GM18951 (cell line): ENCODE data around the gene TMEM131L.
A peak's percentile ranks its signal among the peaks of the same experiment; 100 is the strongest.
"Not testable (repeated sequence)": the region's sequence is repeated elsewhere in the genome, so short reads cannot be mapped to it uniquely, and the experiment has no call there.

Source experiments
- POLR2A ChIP-seq: IDR thresholded peaks from 4 replicates; pipeline ENCODE4 v1.6.1; 2011; ENCODE audit warnings: mild to moderate bottlenecking; ENCODE audit not compliant: insufficient read length, insufficient read depth; ENCODE audit errors: extremely low read depth
- in situ Hi-C: fragments of 300-500 bp; cut with MboI; formaldehyde crosslinking; loops from one replicate; pipeline ENCODE4 v1.12.0; 2022; ENCODE audit warnings: low sequenced_read_pairs, mixed read lengths, inconsistent platforms; ENCODE audit not compliant: unreplicated experiment

TMEM131L gene, protein sequence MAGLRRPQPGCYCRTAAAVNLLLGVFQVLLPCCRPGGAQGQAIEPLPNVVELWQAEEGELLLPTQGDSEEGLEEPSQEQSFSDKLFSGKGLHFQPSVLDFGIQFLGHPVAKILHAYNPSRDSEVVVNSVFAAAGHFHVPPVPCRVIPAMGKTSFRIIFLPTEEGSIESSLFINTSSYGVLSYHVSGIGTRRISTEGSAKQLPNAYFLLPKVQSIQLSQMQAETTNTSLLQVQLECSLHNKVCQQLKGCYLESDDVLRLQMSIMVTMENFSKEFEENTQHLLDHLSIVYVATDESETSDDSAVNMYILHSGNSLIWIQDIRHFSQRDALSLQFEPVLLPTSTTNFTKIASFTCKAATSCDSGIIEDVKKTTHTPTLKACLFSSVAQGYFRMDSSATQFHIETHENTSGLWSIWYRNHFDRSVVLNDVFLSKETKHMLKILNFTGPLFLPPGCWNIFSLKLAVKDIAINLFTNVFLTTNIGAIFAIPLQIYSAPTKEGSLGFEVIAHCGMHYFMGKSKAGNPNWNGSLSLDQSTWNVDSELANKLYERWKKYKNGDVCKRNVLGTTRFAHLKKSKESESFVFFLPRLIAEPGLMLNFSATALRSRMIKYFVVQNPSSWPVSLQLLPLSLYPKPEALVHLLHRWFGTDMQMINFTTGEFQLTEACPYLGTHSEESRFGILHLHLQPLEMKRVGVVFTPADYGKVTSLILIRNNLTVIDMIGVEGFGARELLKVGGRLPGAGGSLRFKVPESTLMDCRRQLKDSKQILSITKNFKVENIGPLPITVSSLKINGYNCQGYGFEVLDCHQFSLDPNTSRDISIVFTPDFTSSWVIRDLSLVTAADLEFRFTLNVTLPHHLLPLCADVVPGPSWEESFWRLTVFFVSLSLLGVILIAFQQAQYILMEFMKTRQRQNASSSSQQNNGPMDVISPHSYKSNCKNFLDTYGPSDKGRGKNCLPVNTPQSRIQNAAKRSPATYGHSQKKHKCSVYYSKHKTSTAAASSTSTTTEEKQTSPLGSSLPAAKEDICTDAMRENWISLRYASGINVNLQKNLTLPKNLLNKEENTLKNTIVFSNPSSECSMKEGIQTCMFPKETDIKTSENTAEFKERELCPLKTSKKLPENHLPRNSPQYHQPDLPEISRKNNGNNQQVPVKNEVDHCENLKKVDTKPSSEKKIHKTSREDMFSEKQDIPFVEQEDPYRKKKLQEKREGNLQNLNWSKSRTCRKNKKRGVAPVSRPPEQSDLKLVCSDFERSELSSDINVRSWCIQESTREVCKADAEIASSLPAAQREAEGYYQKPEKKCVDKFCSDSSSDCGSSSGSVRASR (N-terminal part only)

DNA sequence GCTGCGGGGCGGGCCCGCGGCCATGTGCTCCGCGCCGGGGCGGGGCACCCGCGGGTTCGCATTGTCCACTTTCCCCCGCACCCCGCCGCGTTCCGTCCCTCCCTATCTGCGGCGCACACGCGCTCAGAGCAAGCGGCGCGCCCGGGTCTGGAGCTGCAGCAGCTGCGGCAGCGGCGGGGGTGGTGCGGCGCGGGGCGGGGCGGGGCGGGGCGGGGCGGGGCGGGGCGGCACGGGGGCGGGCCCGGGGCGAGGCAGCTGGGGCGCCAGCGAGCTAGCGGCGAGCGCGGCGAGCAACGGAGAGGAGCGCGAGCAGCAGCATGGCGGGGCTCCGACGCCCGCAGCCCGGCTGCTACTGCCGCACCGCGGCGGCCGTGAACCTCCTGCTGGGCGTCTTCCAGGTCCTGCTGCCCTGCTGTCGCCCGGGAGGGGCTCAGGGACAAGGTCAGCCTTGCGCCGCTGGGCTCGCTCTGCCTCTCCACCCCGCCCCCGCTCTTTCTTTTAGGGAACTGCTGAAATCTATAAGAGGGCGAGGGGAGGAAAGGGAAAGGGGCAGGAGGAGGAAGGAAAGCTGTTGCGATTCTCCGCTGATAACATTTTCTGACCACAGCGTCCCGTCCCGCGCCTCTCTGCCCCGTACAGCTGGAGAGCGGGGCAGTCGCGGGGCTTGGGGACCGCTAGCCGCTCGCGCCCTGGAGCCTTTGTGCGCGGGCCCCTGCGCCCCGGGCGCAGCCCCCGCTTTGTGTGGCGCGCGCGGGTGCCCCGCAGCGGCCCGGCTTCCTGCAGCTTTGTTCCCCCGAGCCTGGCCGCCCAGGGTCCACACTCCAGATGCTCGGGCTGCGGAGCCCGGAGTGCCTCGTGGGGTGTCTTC, at the start of gene TMEM131L:
TMEM131L (plus strand) TSS at position 280 of the 868 bp plus-strand sequence; CDS start at position 318, 38 bp downstream.
- peak; percentile 78 for TF ChIP-seq POLR2A
- in situ Hi-C loops, result loop anchor here (10.0 kb wide), 1 partner anchor 108 kb away; no protein-coding TSS in a partner anchor

DNA sequence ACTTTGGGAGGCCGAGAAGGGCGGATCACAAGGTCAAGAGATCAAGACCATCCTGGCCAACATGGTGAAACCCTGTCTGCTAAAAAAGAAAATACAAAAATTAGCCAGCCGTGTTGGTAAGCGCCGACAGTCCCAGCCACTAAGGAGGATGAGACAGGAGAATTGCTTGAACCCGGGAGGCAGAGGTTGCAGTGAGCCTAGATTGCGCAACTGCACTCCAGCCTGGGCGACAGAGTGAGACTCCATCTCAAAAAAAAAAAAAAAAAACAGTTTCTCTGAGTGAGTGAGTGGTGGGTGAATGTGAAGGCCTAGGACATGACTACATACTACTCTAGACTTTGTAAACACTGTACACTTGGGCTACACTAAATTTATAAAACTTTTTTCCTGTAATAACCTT, 49.7 kb upstream of the TMEM131L start:
- in situ Hi-C loops, result not testable (repeated sequence)

DNA sequence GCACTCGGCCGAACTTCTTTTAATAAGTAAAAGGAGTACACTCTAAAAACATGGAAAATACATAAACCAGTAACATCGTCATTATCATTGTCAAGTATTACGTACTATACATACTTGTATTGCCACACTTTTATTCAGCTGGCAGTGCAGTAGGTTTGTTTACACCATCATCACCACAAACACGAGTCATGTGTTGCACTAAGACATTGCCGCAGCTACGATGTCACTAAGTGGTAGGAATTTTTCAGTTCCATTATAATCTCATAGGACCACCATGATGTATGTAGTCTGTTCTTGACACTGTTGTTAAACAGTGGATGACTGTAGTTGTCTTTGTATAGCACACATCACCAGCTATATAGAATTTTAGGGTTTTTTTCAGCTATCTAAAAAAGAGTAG, 48.0 kb upstream of the TMEM131L start:
- TF ChIP-seq POLR2A, result no peak
- in situ Hi-C loops, result no loop called here

DNA sequence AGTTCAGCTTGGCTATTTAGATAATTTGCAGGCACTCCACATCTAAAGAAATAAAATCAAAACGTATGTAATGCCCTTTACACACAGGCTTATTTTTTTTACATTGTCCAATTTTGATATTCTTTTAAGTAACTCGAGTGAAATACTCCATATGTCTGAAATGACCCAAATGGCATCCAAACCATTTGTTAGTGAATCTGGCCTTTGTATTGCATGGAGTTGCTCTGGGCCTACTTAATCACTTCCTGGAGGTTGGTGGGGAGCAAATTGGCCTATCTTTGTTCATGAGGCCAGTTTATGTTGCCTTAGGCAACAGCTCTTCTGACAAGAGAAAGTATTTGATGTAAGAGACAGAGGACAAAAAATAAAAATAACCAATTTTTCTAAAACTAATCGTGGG, 47.6 kb upstream of the TMEM131L start:
- TF ChIP-seq POLR2A, result no peak
- in situ Hi-C loops, result no loop called here

DNA sequence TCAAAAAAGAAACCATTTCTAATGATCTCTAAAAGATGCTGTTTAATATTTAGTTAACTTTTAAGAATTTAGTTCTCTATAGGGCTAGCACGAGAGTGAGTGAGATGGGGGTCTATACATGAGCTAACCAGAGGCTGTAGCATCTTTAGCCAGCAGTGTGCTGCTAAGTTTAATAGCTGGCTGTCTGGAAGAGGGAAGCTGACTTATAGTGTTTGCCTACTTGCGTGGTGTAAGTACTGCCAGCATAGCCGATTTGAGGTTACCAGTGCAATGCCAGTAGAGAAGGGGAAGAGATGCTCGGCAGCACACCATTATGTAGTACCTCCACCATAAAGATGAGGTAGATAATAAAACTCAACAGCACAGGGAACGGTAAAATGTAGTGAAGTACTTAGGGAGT, 47.1 kb upstream of the TMEM131L start:
- TF ChIP-seq POLR2A, result no peak
- in situ Hi-C loops, result no loop called here

DNA sequence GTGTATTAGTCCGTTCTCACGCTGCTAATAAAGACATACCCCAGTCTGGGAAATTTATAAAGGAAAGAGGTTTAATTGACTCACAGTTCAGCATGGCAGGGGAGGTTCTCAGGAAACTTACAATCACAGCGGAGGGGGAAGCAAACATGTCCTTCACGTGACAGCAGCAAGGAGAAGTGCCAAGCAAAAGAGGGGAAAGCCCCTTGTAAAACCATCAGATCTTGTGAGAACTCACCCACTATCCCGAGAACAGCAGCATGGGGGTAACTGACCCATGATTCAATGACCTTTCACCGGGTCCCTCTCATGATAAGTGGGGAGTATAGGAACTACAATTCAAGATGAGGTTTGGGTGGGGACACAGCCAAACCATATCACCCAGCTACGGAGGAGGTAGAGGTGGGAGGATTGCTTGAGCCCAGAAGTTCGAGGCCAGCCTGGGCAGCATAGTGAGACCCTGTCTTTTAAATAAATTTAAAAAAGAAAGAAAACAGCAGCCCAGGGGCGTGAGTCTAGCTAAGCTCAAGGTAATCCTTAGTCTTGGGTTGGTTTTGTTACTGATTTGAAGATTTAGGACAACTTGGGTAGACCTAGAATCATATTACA, 46.4 kb upstream of the TMEM131L start:
- in situ Hi-C loops, result no loop called here
- TF ChIP-seq POLR2A, result no peak

DNA sequence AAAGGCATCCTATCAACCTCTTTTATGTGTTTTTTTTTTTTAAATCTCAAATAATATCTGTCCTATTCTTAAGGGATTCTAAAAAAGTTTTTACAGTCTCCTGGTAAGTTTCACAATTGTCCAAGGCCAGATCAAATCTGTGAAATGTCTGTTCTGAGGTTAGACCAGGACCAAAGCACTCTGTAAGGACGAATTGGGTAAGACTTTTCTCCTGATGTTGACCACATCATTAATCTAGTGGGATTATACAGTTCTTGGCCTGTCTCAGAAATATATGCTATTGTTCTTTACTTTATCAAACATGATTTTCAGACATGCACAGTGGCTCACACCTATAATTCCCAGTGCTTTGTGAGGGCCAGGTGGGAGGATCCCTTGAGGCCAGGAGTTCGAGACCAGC, 45.8 kb upstream of the TMEM131L start:
- in situ Hi-C loops, result no loop called here
- no peak for TF ChIP-seq POLR2A

DNA sequence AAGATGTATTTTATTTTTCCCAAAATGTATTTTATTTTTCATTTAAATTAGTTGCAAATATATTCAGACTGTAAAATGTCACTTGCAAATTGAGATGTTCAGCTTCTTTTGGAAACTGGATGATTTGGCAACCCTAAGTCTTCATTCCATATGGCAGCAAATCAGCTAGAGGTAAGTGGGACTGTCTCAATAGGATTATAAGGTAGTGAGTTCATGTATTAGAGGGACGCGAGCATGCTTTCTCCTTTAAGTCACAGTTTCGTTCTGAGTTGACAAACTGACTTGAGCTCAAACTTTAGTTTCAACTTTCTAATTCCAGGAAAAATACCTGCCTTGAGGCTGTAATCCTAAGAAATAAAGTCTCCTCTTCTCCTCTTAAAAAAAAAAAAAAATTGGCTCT, 44.2 kb upstream of the TMEM131L start:
- no peak for TF ChIP-seq POLR2A
- in situ Hi-C loops, result no loop called here

DNA sequence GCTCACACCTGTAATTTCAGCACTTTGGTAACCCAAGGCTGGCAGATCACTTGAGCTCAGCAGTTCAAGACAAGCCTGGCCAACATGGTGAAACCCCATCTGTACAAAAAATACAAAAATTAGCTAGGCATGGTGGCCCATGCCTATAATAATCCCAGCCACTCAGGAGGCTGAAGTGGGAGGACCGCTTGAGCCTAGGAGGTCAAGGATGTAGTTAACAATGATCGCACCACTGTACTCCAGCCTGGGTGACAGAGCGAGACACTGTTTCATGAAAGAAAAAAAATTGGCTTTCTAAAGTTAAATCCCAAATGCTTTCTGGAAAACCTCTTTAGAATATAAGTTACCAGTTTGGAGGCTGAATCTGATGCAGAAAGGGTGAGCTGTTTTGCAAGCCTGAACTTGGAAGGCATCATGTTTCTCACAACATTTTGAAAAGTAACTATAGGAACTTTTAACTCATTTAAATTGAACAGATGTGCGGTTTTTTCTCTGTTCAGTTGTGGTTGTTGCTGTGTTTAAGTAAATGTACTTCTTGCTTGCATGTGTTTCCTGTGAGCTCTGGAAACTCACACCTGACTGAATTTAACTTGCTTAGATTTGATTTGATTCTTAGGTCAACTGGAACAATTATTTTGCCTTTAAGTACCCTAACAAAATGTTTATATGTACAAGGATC, 39.8 kb upstream of the TMEM131L start:
- in situ Hi-C loops, result no loop called here
- TF ChIP-seq POLR2A, result no peak

DNA sequence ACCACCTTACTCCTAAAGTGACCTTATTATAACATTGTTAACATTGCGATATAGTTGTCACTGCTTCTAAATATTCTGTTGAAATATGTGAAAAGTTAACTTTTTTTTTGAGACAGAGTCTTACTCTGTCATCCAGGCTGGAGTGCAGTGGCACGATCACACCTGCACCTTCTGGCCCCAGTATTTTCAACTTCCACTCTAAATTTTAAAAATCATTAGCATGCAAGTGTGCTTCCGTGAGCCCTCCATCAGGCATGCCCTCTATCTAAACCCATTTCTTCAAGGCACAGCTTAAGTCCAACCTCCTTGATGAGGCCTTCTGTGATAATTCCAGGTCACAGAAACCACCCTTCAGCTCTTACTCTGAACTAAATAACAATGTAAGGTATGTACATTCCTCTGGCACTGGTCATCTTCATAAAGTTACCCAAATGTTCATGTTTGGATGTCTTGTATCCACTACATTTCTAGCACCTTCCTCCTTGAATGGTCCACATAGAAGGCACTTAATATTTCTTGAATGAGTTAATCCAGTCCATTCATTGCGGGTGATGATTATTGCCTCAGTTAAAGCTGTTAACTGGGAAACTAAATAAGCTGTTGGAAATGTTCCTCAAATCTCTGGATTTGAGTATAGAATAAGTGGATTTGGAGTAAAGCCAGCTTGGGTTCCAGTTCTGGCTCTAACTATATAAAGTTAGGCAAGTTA, 38.6 kb upstream of the TMEM131L start:
- TF ChIP-seq POLR2A, result no peak
- in situ Hi-C loops, result no loop called here

DNA sequence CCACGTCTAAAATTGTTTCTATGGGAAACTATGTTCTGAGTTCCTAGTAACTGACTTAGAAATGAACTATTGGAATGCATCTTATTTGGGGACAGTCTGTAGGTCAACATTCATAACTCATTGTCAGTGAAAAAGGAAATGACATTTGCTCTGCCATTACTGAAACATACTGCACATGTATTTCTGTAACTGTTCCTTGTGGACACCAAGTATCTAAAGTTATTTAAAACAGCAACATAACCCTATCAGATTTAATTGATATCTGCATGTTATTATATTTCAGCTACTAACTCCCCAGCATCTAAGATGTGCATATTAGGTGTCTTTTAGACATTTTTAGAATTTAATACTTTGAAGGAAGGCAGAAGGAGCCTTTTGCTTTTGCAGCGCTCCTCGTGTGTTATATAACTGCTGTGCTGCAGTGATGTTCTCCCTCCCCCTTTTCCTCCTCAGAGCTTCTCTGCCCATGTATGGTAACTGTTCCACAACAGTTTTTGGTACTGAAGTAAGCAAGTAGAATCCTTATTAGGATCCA, 37.2 kb upstream of the TMEM131L start:
- no peak for TF ChIP-seq POLR2A
- in situ Hi-C loops, result no loop called here
